Neural progenitor cell (in vitro differentiated cells): ENCODE data around the gene KDM5B.

ENCODE experiments used
- EZH2phosphoT487 ChIP-seq: fragments of 200-600 bp; sonication (generic); IDR thresholded peaks from 2 replicates; pipeline ENCODE4 v1.6.1; 2017; ENCODE audit warnings: antibody characterized with exemption
- TF ChIP-seq, protein P1 (sequence below): fragments of 200-600 bp; sonication (generic); IDR thresholded peaks from 2 replicates; pipeline ENCODE4 v1.5.1; 2017; ENCODE audit warnings: antibody characterized with exemption, mild to moderate bottlenecking

DNA sequence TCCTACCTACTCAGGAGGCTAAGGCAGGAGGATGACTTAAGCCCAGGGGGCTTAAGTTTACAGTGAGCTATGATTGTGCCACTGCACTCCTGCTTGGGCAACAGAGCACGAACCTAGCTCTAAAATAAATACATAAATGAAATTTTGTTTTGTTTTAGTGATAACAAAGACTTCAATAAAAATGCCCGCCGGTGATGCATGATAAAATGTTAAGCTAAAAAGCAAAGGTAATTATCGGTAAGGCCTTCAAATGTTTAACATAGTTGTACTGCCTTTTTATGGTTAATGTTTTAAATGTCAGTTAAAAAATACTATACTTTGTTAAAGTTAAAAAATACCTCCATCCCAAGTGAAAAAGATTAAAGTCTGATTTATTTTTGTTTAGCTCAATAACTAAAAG, 27.0 kb downstream of the KDM5B start:
- TF ChIP-seq EZH2phosphoT487: no peak
- TF ChIP-seq, protein P1, sequence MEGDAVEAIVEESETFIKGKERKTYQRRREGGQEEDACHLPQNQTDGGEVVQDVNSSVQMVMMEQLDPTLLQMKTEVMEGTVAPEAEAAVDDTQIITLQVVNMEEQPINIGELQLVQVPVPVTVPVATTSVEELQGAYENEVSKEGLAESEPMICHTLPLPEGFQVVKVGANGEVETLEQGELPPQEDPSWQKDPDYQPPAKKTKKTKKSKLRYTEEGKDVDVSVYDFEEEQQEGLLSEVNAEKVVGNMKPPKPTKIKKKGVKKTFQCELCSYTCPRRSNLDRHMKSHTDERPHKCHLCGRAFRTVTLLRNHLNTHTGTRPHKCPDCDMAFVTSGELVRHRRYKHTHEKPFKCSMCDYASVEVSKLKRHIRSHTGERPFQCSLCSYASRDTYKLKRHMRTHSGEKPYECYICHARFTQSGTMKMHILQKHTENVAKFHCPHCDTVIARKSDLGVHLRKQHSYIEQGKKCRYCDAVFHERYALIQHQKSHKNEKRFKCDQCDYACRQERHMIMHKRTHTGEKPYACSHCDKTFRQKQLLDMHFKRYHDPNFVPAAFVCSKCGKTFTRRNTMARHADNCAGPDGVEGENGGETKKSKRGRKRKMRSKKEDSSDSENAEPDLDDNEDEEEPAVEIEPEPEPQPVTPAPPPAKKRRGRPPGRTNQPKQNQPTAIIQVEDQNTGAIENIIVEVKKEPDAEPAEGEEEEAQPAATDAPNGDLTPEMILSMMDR: no peak
